Measurements from ENCODE around the gene DBET.
"Not testable (repeated sequence)": the region's sequence is repeated elsewhere in the genome, so short reads cannot be mapped to it uniquely, and the experiment has no call there.

DBET gene

GRCh38 chr4:190049378-190050239 lies 14.7 kb upstream of the DBET start:
- DNase-seq (ENCODE audit: low read depth), result not testable (repeated sequence)

- DNase-seq (ENCODE audit: low read depth), result not testable (repeated sequence)
These were observed 5.3 kb upstream of the DBET start for GRCh38 chr4:190058997-190059396.

- DNase-seq (ENCODE audit: low read depth), result not testable (repeated sequence)
These were observed 503 bp downstream of the DBET start for GRCh38 chr4:190064805-190065204.

GRCh38 chr4:190068351-190068750 lies 4.0 kb downstream of the DBET start:
- not testable (repeated sequence) for DNase-seq (ENCODE audit: low read depth)

- DNase-seq (ENCODE audit: low read depth), result not testable (repeated sequence)
These were observed 28.8 kb downstream of the DBET start for GRCh38 chr4:190093052-190093451.

- not testable (repeated sequence) for DNase-seq (ENCODE audit: low read depth)
These were observed 29.7 kb downstream of the DBET start for GRCh38 chr4:190094031-190094430.

GRCh38 chr4:190095335-190095734 lies 31.0 kb downstream of the DBET start:
- not testable (repeated sequence) for DNase-seq (ENCODE audit: low read depth)

- DNase-seq (ENCODE audit: low read depth), result not testable (repeated sequence)
These were observed 35.3 kb downstream of the DBET start for GRCh38 chr4:190099605-190100004.

- DNase-seq (ENCODE audit: low read depth), result not testable (repeated sequence)
These were observed 37.2 kb downstream of the DBET start for GRCh38 chr4:190101525-190101924.

- not testable (repeated sequence) for DNase-seq (ENCODE audit: low read depth)
These were observed 41.9 kb downstream of the DBET start for GRCh38 chr4:190106191-190106590.

GRCh38 chr4:190106611-190107480 lies 42.5 kb downstream of the DBET start:
- not testable (repeated sequence) for DNase-seq (ENCODE audit: low read depth)

- DNase-seq (ENCODE audit: low read depth), result not testable (repeated sequence)
These were observed 43.6 kb downstream of the DBET start for GRCh38 chr4:190107766-190108485.

- not testable (repeated sequence) for DNase-seq (ENCODE audit: low read depth)
These were observed 44.5 kb downstream of the DBET start for GRCh38 chr4:190108756-190109155.

GRCh38 chr4:190109390-190110011 lies 45.2 kb downstream of the DBET start:
- DNase-seq (ENCODE audit: low read depth), result not testable (repeated sequence)

GRCh38 chr4:190110033-190110432 lies 45.7 kb downstream of the DBET start:
- DNase-seq (ENCODE audit: low read depth), result not testable (repeated sequence)

- not testable (repeated sequence) for DNase-seq (ENCODE audit: low read depth)
These were observed 46.4 kb downstream of the DBET start for GRCh38 chr4:190110570-190111295.

- not testable (repeated sequence) for DNase-seq (ENCODE audit: low read depth)
These were observed 48.6 kb downstream of the DBET start for GRCh38 chr4:190112879-190113278.

- DNase-seq (ENCODE audit: low read depth), result not testable (repeated sequence)
These were observed 50.7 kb downstream of the DBET start for GRCh38 chr4:190114991-190115390.

All from GM04504 (cell line).